DMS 273 (cell line): Measurements from ENCODE around the gene TMEFF2.
A peak's percentile ranks its signal among the peaks of the same experiment; 100 is the strongest.

Experiments used
- DNase-seq: peaks from one replicate; lab custom pipeline; 2025; ENCODE audit not compliant: unreplicated experiment; lab: John Stamatoyannopoulos, UW

TMEFF2 gene

DNA sequence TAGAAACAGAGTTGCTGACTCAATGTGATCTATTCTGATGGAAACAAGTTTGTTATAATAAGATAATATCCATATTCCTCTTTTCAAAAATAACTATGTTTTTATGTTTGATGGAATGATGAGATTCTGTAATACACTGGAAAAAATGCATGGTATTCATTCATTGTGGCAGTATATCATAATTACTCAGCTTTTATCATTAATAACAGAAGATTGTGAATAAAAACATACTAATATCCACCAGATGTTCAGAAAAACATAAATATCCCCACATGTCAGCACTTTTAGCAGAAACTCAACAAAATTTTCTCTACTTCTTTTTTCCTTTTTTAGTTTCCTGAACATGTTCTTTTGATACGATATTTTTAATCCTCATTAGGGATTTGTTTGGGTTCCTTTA, 217.0 kb downstream of the TMEFF2 start:
- DNase-seq = no peak

DNA sequence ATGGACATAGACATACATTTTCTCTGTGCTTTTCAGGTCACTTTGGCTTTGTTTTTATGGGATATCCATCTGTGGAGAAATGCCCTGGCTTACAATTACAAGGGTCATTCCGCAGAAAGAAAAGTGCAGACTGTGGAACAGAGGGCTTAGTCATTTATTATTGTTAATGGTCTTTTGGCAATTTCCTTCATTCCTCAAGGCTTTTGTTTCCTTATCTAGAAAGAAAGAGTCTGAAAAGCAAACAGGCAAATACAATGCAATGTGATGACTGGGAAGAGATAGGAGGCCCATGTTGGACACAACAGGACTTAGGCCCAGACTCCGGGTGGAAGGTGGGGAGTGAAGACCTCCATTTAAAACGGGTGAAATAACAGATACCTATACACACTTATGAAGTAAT, 218.3 kb downstream of the TMEFF2 start:
- DNase-seq = no peak

DNA sequence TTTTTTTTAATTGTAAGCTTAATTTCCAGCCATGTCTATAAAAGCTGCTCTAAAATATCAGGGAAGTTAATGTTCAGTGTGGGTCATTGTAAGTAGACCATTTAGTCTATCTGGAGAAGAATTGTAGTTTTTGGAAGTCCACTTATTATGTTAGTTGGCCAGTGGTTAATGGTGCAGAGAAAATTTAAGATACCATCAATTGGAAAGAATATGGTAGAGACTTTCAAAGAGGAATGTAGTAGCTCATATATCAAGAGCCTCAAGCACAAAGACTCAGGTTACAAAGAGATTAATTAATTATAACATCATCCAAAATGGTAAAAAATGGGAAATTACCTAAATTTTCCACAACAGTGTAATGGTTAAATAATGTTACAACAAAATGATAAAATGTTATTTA, 220.1 kb downstream of the TMEFF2 start:
- no peak for DNase-seq

DNA sequence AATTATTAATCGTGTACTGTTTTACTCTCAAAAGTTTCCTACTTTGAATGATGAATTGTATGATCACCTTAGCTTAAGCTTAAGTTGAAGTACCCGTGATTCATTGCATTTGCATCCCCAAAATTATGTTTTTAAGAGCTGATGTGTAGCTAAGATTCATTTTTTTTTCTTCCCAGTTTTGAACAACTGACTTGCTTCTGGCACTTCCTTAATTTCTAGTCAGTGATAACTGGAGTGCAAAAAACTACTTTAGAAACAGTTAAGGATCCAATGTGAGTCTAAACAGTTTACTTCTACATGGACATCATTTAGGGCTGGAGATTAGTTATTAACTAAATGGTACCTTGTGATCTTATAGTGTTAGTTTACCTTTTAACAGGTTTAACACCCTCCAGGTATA, 223.9 kb downstream of the TMEFF2 start:
- no peak for DNase-seq

DNA sequence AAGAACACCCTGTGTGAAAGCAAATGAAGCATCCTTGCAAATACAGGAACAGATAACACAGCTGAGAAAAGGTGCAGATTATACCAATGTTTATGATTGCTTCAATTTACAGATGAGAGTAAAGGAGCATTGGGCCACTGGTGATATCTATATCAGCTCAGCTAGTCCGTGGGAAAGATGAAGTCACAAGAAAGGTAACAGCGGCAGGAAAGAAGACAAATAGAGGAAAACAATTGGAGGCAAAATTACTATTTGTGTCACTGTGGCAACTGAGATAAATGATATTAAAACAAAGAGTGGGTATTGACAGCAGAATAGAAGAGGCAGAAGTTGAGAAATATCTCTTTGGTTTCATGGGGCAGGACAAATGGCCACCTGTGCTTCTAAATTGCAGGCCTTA, 226.6 kb downstream of the TMEFF2 start:
- DNase-seq = no peak

DNA sequence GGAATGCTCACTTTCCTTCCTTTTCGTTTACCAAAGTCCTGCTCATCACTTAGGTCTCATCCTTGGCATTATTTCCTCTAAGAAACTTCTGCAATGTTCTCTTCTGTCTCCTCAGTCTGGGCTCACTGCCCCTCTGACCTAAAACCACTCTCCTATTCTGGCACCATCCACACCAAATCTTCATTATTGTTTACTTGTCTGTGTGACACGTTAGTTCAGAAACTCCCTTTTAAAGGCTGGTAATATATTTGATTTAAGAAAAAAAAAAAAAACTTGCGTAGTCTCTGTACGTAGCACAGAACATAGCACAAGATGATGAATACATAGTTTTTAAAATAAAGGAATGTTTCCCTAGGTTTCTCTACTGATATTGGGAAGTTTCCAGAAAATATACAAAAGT, 229.0 kb downstream of the TMEFF2 start:
- DNase-seq = no peak

DNA sequence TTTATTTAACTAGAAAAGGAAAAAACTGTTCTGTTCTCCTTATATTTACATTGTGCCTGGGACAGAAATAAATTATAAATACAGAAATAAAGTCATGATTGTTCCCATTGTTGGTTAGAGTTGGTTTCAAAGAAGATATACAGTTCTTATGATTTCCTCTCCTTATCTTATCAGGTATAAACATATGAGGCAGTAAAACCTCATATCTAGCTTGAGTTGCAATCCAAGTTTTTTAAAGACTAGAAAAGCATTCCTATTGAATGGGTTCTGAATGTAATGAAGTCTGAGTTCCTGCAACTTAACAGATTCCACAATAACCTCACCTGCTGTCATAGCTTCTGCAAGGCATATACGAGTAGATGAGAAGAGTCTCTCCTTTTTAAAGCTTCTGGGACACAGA, 233.2 kb downstream of the TMEFF2 start:
- no peak for DNase-seq

DNA sequence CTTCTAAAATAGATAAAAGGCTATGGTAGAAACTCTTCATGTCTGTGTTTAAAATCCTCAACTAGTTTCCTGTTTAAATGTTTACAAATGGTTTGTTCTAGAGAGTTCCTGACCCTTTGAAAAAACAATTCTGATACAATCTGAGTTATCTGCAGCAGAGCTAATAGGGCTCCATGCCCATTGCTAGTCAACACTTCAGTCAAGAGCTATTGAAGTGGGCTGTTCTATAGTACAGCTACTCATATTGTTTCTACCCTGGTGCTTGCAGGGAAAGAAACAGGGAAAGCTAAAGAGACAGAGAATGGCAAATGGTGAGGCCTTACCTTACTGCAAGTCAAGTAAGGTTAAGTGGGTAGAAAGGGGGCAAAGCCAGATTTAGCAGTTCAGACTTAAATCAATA, 235.5 kb downstream of the TMEFF2 start:
- no peak for DNase-seq

DNA sequence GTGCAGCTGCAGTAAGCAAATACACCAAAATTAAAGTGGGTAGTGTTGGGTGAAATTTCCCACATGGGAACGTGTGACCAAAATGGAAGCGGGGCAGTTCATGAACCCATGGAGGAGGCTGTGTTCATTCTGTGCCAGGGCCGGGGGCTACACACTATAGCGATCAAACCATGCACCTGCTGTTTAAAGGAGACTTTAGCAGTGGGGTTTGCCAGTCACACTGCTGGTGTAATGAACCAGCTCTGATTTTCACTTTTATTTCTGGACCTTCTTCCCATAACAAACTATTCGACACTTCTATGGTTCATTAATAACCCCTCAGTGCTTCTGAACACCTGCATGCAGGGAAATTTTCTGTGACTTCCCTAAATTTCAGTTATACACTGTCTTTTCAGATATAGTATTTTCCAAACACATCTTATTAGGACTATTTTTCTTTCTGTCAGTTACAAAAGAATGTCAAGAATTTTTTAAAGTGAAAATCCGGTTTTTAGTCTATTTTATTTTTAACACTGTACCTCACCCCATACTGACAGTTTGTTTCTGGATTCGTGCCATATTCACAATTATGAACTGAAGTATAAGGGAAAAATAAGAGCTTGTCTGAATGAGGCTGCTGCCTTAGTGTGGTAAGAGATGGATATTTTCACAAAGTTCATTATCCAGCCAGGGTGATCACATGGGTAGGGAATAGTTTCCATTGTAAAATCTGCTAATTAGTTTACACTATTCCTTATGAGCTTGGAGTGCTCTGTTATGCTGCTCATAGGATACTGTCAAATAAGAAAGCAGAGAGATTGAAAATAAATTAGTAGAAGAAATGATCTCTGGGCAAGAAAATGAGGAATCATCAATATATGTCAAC, 236.5 kb downstream of the TMEFF2 start:
- DNase-seq = no peak

DNA sequence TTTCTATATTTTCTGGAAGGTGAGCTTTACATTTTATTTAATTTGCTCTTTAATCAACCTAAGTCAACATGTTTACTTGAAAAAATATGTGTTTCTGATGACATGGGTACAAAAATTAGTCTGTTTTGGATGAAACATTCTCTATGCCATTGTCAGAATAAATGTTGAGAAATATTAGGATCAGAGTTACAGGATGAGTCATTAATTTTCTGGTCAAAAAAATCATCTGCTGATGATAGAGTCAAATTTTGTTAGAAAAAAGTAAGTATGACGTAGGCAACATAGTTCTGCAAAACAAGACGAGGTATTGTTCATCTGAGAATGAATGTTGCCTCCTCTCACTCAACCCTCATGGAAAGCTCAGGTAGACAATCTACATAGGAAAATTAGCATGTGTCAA, 240.3 kb downstream of the TMEFF2 start:
- no peak for DNase-seq

DNA sequence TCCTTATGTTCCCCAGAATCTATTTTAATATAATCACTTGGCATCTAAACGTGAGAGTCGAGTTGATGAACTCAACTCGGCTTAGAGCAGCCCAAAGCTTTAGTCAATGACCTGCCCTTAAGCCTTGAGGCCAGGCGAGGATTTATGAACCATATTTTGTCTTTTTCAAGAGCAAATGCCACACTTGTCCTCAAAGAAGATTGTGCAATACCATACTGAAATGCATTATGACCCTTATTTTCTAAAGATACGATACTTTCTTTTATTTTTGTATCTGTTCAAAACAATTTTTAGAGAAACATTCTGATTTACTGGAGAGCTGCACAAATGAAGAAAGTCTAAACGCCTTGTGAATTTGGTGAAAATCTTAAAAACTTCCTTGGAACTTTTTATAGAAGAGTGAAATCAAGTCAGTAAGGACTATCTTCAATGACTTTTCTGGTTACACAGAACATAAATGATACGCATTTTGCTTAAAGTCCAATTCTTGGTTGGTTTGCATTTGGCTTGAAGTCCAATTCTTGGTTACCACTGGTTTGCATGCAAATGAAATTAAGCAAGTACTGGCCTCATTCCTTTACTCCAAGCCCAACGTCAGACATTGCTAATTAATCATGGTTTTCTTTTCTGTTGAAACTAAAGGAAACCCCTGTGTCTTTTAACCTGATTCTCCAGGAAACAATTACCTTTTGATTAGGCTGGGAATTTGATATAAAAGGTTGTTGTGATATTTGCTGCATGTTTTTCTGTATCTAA, 242.0 kb downstream of the TMEFF2 start:
- no peak for DNase-seq

DNA sequence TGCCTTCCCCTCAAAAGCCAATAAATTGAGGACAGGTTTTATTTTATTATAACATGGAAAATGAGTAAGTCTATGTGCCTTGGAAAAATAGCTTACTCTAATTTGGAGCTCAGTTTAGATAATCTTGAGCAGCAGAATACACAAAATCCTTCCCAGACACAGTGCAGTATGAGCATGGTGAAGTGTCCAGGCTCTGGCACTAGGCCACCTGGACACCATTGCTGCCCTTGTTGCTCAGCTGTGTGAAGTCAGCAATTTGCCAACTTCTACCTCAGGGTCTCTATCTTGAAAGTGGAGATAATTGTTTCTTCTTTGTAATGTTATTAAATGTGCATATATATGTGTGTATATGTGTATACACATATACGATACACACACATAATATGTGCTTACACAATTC, 242.9 kb downstream of the TMEFF2 start:
- DNase-seq = no peak

DNA sequence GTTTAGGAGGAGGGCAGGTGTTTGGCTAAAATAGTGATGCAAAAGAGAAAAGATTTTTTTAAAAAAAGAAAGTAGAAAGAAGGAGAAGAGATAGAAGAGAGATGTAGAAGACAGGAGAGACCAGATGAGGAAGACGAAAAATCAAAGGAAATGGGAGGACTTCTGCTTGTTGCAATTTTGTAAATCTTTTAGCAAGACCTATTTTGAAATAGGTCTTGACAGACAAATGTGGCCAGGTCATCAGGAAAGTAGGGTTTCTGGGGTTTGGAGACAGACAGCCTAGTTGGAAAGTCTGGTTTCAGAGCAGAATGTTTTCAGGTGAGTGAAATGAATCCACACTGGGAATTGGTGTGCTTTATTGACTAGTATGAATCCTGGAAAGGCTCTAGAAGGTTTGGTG, 243.4 kb downstream of the TMEFF2 start:
- DNase-seq = no peak

DNA sequence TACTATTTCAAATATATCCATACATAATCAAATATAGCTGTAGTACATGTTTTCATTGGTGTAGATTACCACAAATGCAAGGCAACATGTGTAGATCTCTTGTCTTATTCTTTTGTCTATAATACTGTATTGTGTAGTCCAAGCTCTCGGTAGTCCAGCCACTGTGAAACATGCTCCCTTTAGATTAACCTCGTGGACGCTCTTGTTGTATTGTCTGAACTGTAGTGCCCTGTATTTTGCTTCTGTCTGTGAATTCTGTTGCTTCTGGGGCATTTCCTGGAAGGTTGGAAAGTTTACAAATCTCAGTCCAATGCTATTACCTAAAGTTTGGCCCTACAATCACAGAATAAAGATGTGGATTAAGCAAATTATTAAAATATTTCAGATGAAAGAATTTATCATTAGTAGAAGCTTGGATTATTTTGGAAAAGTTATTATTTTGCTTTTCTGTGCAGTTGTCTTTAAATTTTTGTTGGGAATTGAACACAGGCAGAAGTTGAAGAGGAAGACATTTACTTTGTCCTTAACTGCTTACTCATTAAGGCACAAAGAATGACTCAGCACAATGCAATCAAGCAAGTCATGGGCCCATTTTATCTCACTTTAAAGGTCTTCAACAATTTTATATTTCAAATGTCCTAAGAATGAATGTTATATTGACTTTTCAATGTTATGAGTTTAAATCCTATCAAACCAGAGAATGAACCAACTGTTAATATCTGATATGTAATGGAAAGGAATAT, 244.4 kb downstream of the TMEFF2 start:
- DNase-seq = no peak

DNA sequence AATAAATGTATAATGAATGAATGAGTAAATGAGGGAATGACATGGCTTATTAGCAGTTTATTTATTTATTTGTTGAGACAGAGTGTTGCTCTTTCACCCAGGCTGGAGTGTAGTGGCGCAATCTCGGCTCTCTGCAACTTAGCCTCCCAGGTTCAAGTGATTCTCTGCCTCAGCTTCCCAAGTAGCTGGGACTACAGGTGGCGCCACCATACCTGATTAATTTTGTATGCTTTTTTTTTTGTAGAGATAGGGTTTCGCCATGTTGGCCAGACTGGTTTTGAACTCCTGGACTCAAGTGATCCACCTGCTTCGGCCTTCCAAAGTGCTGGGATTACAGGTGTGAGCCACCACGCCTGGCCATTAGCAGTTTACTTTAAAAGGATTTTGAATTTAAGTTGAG, 247.5 kb downstream of the TMEFF2 start:
- DNase-seq = no peak

DNA sequence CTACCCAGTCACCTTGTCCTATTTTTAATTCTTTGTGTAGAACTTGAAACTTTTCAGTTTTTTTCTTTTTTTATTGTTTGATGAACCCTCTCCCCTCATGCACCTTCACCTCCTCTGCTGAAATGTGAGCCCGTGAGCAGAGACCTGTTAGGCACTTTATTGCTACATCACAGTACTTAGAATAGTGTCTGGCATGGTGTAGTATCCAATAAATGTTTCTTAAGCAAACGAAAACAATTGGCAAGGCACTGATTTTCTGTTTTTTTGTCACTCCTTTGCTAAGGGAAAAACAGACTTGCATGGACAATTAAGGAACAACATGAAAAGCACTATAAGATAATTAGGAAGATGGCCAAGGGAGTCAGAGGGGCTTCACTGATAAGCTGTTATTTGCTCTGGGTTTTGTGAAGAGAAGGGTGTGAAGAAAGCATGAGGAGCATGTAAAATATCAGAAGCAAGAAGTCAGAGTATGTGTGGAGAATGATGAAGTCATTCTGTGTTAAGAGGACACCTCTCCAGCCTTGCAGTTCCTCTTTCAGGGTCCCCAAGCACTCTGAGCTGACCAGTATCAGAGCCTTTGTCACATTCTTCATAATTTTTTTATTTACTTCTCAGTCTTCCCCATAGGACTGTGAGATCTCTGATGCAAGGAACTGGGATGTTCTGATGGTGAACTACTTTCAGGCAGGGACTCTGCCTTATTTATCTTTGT, 248.1 kb downstream of the TMEFF2 start:
- DNase-seq = no peak

DNA sequence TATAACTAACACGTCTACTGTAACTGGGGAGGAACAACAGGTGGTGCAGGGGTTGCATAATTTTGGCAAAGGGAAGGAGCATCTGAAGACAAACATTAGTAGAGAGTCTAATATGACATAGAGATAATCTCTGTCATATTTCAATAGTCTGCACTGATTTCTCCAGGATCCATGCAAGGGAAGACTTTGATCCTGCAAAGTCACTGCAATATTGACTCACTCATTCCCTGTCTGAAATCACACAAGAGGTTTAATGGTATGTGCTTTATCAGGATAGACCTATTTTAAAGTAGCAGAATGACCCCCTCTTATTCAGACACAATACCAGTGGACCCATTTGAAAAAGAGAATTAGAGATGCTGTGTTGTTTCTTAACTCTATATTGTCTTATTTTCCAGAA, 249.1 kb downstream of the TMEFF2 start:
- no peak for DNase-seq

DNA sequence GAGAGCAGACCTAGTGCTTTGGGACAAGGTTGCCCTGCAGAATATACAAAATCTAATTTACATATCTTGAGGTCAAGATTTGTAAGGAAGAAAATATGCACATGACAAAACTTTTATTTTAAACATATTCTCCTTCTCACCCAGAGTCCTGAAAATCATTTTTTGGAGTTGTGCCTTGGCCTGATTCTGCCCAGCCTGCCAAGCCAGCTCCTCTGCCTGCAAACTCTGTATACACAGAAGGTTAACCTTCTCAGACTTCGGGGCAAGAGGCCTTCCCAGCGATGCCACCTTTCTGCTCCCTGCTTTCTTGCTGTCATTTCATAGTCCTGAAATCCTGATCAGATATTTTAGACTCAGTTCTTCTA, 252.0 kb downstream of the TMEFF2 start:
- no peak for DNase-seq

DNA sequence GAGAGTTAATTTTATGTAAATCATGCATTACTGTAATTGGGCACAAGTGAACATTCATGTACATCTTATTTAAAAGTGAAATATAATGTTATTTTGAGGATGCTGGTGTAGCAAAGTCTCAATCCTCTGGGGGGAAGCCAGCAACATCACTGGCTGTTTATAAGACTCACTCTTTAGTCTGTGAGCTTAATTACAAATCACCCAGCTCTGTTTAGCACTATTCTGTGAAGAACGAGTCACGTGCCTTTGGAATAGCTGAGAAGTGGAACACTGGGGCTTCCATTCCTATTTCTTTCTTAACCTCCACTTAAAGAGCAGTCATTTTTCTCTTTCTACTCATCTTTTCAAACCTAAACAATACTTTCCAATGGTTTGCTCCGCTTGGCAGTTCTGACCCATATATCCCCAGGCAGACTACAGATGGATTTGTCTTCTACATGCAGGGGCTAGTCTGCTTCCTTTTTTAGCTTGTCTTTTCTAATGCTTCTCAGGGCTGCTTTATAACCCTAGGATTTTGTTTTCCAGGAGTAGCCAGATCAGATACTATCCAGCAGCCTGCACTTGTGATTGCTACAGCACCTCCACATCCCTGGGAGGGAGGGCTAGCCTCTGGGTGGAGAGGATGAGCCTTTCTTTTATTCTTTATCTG, 252.5 kb downstream of the TMEFF2 start:
- DNase-seq = peak; percentile 64

DNA sequence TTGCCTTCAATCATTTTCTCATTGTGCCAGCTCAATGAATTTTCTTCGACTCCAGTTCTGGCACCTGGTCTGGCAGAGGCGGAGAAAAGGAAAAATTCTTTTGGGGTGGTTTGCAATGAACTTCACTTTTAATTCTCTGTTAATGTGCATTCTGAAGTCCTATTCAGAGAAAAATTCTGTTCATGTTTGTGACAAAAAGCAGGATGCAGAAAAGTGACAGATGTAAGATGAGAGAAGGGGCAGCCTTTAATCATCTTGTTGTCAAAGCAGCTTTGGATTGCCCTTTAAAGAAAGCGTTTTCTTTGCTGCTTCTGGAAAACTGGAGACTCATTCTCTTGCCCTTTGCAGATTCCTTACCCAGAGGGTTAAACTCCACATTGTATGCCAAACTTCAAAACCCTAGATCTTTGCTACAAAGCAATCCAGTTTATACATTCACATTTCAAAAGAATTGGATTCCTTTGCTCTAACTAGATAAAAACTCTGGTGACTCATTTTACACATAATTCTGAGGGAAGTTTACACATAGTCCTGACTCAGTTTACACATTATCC, 253.3 kb downstream of the TMEFF2 start:
- no peak for DNase-seq
